Cardiac septum (tissue), 1 donor: Measurements from ENCODE around the gene UPB1. TPM values are rescaled to one million over a fixed set of nuclear protein-coding genes. Genes with fewer than 3 reads are reported as not detected.
"Not testable (repeated sequence)": the region's sequence is repeated elsewhere in the genome, so short reads cannot be mapped to it uniquely, and the experiment has no call there.

ENCODE experiments used
- DNase-seq: peaks from one replicate; pipeline ENCODE4 v3.0.0-alpha.2; 2020; ENCODE audit warnings: low spot score
- intact Hi-C: fragments of 100-400 bp; cut with DNase I; formaldehyde crosslinking; loops from one replicate; pipeline ENCODE4 v1.14.0; 2022
- total RNA-seq: library from RNA; stranded (reverse); fragmentation: NEBNext Ultra II Directional; extraction: Animal tissue kit (Norgen Biotek cat#: 25700); gene quantifications from one replicate; pipeline ENCODE4 v1.2.1, GENCODE V29; 2021
- donor health status: DM: no; HTN: no; CAD: no.

Gene UPB1
- total RNA-seq, 1 donor from 2014 or later: 0.67 TPM

DNA sequence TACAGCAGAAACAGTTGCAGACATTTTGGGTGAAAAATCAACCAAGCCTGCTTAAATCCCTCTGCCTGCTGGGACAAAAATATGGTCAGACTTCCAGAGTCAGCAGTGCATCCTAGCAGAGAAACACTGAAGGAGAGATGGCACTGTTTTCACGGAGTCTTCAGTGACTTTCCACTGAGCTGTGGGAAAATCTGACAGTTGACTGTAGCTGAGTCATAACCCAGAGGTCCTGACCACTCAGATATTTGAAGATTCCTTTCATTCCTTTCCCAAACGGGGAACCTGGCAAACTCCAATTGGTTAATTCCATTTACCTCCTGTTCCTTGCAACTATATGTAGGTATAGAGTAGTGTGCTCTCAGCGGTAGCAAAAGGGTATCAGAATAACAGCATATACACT, 20.9 kb upstream of the UPB1 start:
- intact Hi-C loops: no loop called here
- no peak for DNase-seq

GRCh38 chr22:24474649-24475255, 20.4 kb upstream of the UPB1 start:
- intact Hi-C loops: no loop called here
- no peak for DNase-seq

DNA sequence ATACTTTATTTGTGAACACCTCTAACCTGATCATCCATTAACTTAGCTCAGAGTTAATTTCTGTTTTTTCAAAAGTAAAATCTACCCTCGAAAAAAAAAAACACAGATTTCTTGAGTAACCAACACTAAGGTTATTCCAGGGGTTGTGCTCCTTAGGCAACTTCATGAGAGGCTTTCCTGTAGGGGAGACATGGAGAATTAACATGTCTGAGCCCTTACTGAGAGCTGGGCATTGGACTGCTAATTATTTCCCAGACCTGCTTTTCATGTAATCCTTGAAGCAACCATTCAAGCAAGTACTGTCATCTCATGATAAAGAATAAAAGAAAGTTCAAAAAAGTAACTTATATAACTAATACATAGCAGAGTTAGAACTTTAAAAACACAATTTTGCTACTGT, 13.5 kb upstream of the UPB1 start:
- intact Hi-C loops: no loop called here
- no peak for DNase-seq

DNA sequence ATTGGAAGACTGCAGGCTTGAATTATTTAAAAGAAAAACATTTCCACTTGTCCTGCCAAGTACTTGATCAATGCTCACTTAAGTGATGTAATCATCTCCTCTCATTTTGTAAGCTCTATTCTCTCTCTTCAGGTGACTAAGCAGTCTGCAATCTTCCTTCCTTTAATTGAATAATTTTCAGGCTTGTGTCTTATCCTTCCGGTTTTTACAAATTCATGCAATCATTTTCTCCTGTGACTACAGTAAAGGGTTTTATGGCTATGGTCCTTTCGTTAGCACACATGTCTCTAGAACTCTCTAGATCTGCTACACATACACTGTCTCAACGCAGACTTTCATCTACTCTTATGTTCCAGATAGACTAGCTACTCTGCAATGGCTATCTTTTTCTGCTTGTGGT, 12.6 kb upstream of the UPB1 start:
- no peak for DNase-seq
- intact Hi-C loops: no loop called here

GRCh38 chr22:24482998-24483397, 12.1 kb upstream of the UPB1 start:
- intact Hi-C loops: no loop called here

GRCh38 chr22:24483976-24484545, 11.1 kb upstream of the UPB1 start:
- intact Hi-C loops: no loop called here
- DNase-seq: no peak

More at GRCh38 chr22:24482998-24483397, 12.1 kb upstream of the UPB1 start:
- DNase-seq: no peak

DNA sequence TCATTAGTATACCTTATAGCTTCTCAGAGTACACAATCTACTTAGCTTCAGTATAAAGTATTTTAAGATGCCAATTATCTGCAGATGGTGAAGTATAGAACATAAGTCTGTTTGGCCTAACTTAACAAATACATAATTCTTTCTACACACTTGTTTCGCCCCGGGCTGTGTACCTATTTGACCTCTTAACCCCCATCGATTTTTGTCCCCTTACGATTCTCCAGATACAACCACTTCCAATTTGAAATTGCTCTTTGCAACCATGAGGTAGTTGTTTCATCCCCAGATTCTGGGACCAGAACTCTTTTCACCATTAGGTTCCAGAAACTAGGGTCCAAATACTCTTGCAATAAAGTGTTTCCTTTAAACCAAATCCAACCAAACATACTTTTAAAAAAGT, 10.0 kb upstream of the UPB1 start:
- DNase-seq: no peak
- intact Hi-C loops: loop anchor here (5.0 kb wide), 2 partner anchors 43 to 63 kb away; no protein-coding TSS in a partner anchor

- intact Hi-C loops: loop anchor here (5.0 kb wide), 2 partner anchors 43 to 63 kb away; no protein-coding TSS in a partner anchor
- DNase-seq: no peak
These were observed 9.5 kb upstream of the UPB1 start for GRCh38 chr22:24485608-24486007.

DNA sequence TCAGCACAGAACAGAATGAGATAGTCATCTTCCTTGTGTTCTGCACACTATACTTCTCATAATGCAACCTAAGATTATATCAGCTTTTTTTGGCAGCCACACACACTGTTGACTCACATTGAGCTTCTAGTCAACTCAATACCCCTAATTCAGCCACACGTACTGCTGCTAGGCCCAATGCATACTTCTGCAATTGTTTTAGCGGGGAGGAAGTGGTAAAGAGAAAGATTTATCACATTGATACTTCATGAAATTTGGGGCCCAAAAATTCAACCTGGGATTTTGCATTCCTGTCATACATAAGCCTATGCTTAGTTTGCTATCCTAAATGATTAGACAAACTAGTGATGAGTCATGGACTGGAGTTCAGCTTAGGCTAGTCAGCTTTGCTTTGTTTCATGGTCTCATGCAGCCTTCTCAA, 8.6 kb upstream of the UPB1 start:
- intact Hi-C loops: loop anchor here (5.0 kb wide), 2 partner anchors 44 to 64 kb away; no protein-coding TSS in a partner anchor
- no peak for DNase-seq

DNA sequence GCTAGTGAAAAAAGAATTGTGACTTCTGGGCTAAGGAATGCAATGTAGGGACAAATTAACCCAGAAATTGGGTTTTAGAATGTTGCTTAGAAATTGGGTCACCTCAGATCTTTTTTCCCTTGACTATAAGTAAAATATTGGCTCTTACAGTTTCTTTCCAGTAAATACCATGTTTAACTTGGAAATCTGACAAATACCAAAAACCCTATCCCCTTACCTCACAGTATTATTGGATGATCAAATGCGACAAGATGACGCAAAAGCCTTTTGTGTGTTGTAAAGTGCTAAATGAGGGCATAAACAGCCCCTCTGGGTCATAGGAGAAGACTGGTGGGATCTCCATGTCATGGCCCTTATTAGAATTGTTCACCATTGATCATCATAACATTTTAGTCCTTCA, 6.1 kb upstream of the UPB1 start:
- intact Hi-C loops: loop anchor here (5.0 kb wide), 2 partner anchors 47 to 67 kb away; no protein-coding TSS in a partner anchor
- DNase-seq: no peak

GRCh38 chr22:24489434-24489833, 5.7 kb upstream of the UPB1 start:
- intact Hi-C loops: loop anchor here (5.0 kb wide), 2 partner anchors 47 to 67 kb away; no protein-coding TSS in a partner anchor
- DNase-seq: not testable (repeated sequence)

DNA sequence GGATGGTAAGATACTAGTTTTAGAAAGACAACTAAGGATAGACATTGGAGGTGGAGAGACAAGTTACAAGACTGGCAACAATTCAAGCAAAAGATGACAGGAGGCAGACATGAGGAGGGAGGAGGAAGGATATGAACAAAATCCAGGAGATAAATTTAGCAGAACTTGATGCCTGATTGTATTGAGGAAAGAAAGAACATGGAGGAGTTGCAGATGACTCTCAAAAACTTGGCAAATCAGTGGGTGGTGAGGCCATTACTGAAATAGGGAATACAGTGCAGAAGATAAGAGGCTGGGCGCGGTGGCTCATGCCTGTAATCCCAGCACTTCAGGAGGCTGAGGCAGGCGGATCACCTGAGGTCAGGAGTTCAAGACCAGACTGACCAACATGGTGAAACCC, 2.7 kb upstream of the UPB1 start:
- intact Hi-C loops: no loop called here

DNA sequence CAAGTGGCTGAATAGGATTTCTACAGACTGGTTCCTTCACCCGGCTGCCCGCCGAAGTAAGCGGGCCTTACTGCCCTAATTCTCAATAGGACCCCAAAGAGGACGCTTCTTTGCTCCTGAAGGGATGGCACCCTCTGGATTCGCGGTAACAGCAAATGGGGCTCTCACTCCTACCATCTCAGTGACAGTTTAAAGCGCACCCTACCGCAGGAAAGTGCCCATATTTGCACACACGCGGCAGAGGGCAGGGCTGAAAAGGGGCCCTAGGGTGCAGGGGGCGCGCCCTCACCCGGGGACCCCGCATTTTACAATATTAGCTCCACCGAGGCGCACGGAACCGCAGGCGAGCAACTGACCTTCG, 985 bp upstream of the UPB1 start:
- intact Hi-C loops: no loop called here
- DNase-seq: no peak

More for the DNA sequence above, 2.7 kb upstream of the UPB1 start:
- no peak for DNase-seq

- no peak for DNase-seq
These were observed 188 bp downstream of the UPB1 start for GRCh38 chr22:24495365-24495675.

DNA sequence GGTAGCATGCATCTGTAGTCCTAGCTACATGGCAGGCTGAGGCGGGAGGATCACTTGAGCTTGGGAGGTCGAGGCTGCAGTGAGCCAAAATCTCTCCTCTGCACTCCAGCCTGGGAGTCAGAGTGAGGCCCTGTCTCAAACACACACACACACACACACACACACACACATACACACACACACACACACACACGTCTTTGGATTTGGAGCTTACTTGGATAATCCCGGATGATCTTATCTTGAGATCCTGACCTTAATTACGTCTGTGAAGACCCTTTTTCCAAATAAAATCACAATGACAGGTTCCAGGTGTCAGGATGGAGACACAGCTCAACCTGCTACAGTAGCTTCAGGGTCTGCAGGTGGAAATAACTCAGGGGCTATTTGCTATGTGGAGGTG, 1.1 kb downstream of the UPB1 start:
- no peak for DNase-seq
- intact Hi-C loops: no loop called here

More at GRCh38 chr22:24495365-24495675, 188 bp downstream of the UPB1 start:
- intact Hi-C loops: no loop called here

DNA sequence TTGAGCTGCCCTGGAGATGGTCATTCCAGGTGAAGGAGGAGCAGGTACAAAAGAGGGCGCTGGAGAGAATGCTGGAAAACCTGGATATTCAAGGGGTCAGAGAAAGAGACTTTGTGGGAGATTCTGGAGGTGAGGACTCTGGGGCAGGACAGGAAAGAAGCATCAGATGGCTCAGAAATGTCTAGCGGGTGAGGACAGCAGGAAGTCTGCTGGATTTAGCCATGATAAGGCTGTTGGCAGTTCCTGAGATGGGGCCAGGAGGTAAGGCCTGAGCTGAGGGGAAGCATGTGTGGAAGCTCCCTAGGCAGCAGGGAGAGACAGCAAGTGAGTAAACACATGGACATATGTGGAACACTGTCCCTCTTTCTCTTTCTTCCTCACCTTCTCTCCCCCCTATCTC, 1.5 kb downstream of the UPB1 start:
- no peak for DNase-seq
- intact Hi-C loops: no loop called here

- no peak for DNase-seq
- intact Hi-C loops: no loop called here
These were observed 2.7 kb downstream of the UPB1 start for GRCh38 chr22:24497841-24498258.

GRCh38 chr22:24498824-24499223, 3.7 kb downstream of the UPB1 start:
- no peak for DNase-seq
- intact Hi-C loops: no loop called here

DNA sequence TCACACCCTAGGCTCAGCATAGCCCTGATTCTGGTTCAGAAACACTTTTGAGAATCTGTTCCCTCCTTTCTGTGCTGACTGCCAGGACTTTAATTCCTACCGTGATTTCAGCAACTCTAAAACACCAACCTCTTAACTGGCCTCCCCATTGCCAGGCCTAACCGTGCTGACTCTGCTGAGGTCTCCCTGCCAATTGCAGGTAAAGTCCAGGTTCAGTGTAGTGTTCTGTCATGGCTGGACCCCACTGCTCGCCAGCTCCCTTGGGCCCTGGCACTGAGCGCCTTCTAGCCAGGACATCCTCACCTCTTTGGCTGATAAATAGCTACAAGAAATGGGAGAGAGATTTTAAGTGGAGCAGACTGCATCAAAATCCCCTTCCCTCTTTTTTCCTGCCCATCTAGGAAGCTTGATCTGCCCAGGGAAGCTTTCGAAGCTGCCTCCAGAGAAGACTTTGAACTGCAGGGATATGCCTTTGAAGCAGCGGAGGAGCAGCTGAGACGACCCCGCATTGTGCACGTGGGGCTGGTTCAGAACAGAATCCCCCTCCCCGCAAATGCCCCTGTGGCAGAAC, 4.7 kb downstream of the UPB1 start:
- DNase-seq: no peak
- intact Hi-C loops: no loop called here

DNA sequence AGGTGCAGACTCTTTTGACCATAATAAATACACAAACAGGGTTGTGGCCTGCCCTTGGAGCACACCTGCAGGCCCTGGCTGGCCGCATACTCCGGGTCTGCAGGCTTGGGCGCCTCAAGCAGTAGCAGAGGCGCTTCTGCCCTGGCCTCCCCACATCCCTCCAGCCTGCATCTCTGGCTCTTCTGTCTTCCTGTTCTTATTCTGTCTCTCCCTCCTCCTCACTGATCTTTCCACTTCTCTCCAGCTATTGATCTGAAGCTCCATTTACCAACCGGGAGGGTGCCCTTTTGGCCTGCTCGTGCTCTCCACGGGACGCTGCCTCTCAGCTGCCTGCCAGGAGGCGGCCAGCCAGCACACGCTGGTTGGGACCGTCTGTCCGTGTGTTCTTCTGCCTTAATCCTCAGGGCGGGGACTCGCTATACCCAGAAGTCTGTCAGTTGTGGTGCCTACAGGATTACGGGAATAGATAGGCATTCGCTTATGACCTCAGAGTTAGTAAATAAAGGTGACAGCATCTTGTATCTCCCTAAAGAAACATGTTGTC, 5.2 kb downstream of the UPB1 start:
- intact Hi-C loops: no loop called here

More for the DNA sequence above, 5.2 kb downstream of the UPB1 start:
- DNase-seq: no peak
